Uterus (tissue), 4 donors: ENCODE data around the gene C2CD3. TPM values are rescaled to one million over a fixed set of nuclear protein-coding genes. Genes with fewer than 3 reads are reported as not detected.
"Not testable (repeated sequence)": the region's sequence is repeated elsewhere in the genome, so short reads cannot be mapped to it uniquely, and the experiment has no call there.

Experiments used
- DNase-seq, 2 donors: peaks; one replicate each; pipeline ENCODE4 v3.0.0-alpha.2; 2019 to 2020
- H3K27ac ChIP-seq, 2 donors: fragments of 200-600 bp; sonication (generic); 1 replicate in 1 of 2; 2 replicates in 1 of 2; pipeline ENCODE4 v1.5.1; 2016 to 2018
- H3K27me3 ChIP-seq, 2 donors: fragments of 200-600 bp; sonication (generic); one replicate each; pipeline ENCODE4 v1.5.1; 2018 to 2019; ENCODE audit warnings: control low read depth in 1 of 2
- H3K36me3 ChIP-seq, 2 donors: fragments of 200-600 bp; sonication (generic); one replicate each; pipeline ENCODE4 v1.5.1; 2019; ENCODE audit warnings: control low read depth in 1 of 2
- H3K4me1 ChIP-seq, 2 donors: fragments of 200-600 bp; sonication (generic); one replicate each; pipeline ENCODE4 v1.5.1; 2018 to 2019; ENCODE audit warnings: control low read depth in 1 of 2
- H3K4me3 ChIP-seq, 2 donors: fragments of 200-600 bp; sonication (generic); 1 replicate in 1 of 2; 2 replicates in 1 of 2; pipeline ENCODE4 v1.5.1; 2018 to 2019; ENCODE audit warnings: mild to moderate bottlenecking in 1 of 2
- H3K9me3 ChIP-seq, 2 donors: fragments of 200-600 bp; sonication (generic); one replicate each; pipeline ENCODE4 v1.5.1; 2019; ENCODE audit warnings: control low read depth in 1 of 2
- CTCF ChIP-seq, 4 experiments: fragments of 200-600 bp in 2 of 4; fragments of 450-650 bp in 2 of 4; sonication (generic) in 2 of 4; IDR thresholded peaks; one replicate each; pipeline ENCODE4 v1.5.1; 2016 to 2019; ENCODE audit warnings: antibody characterized with exemption in 4 of 4, mild to moderate bottlenecking in 2 of 4, moderate library complexity in 1 of 4
- POLR2A ChIP-seq, 2 donors: fragments of 450-650 bp; IDR thresholded peaks; one replicate each; pipeline ENCODE4 v1.6.1; 2016; ENCODE audit warnings: antibody characterized with exemption in 2 of 2, mild to moderate bottlenecking in 1 of 2, moderate library complexity in 1 of 2
- intact Hi-C: fragments of 100-400 bp; cut with DNase I; formaldehyde crosslinking; loops from one replicate; pipeline ENCODE4 v1.15.1; 2023; ENCODE audit warnings: low total_unique reads
- total RNA-seq, 4 donors: library from RNA; depleted of rRNA in 3 of 4; stranded (reverse); fragments of >200 nt in 3 of 4; gene quantifications; one replicate each; pipeline versions ENCODE4 v1.1.0 to v1.2.4, GENCODE V29; 2014 to 2023
- donor health status: DM: yes; HTN: yes; CAD: no.

Gene C2CD3
- total RNA-seq, 4 donors from 2014 or later: 22.5 to 347 (median 29.5) TPM

- Histone ChIP-seq H3K27ac (no peak overlapping the region), H3K36me3 (no peaks in the 10 kb centered on the region), H3K4me1 (no peaks in the 10 kb centered on the region), H3K4me3 (no peak overlapping the region), H3K9me3 (no peaks in the 10 kb centered on the region), H3K27me3 (no peaks in the 10 kb centered on the region)
- intact Hi-C loops: no loop called here
- no peak for DNase-seq
- TF ChIP-seq CTCF (IDR thresholded peaks at IDR 0.05) (no peak), POLR2A (IDR thresholded peaks at IDR 0.05) (no peak)
Observed at GRCh38 chr11:73989156-73989555, 181.6 kb downstream of the C2CD3 start.

- intact Hi-C loops: no loop called here
- no peaks in the 10 kb centered on the region for H3K4me1 ChIP-seq
- no peak for TF ChIP-seq CTCF (IDR thresholded peaks at IDR 0.05)
- no peak for TF ChIP-seq POLR2A (IDR thresholded peaks at IDR 0.05)
- H3K27ac ChIP-seq: no peak overlapping the region
- H3K4me3 ChIP-seq: no peak overlapping the region
- no peak for DNase-seq
- H3K9me3 ChIP-seq: no peaks in the 10 kb centered on the region
- no peaks in the 10 kb centered on the region for H3K36me3 ChIP-seq
- H3K27me3 ChIP-seq: no peaks in the 10 kb centered on the region
Observed at GRCh38 chr11:73988227-73988626, 182.6 kb downstream of the C2CD3 start.

- intact Hi-C loops, H3K4me3 ChIP-seq, H3K27ac ChIP-seq, H3K36me3 ChIP-seq, DNase-seq, H3K4me1 ChIP-seq, H3K27me3 ChIP-seq, H3K9me3 ChIP-seq: not testable (repeated sequence)
Observed at GRCh38 chr11:73985661-73986060, 185.1 kb downstream of the C2CD3 start.

GRCh38 chr11:73983741-73984538 lies 186.9 kb downstream of the C2CD3 start:
- intact Hi-C loops: no loop called here
- no peaks in the 10 kb centered on the region for H3K27me3 ChIP-seq
- TF ChIP-seq POLR2A (IDR thresholded peaks at IDR 0.05) (no peak), CTCF (IDR thresholded peaks at IDR 0.05) (no peak)
- H3K4me1 ChIP-seq: peaks cover 0 to 6% of the 10 kb centered on the region in 2 donors
- no peaks in the 10 kb centered on the region for H3K9me3 ChIP-seq
- peak overlapping the region; percentile 63 to 86 for H3K27ac ChIP-seq
- peak overlapping the region; percentile 47 to 59 for H3K4me3 ChIP-seq
- H3K36me3 ChIP-seq: no peaks in the 10 kb centered on the region
- no peak for DNase-seq

- TF ChIP-seq POLR2A (IDR thresholded peaks at IDR 0.05): peak in 1 of 2 donors; percentile 49
- no peak for TF ChIP-seq CTCF (IDR thresholded peaks at IDR 0.05)
- peak; percentile 80 to 82 for DNase-seq
- intact Hi-C loops: no loop called here
Observed at GRCh38 chr11:73982990-73983740, 187.6 kb downstream of the C2CD3 start.

More at GRCh38 chr11:73982990-73983740, 187.6 kb downstream of the C2CD3 start:
- Histone ChIP-seq H3K27ac (peak overlapping the region; percentile 63 to 86), H3K9me3 (no peaks in the 10 kb centered on the region), H3K27me3 (no peaks in the 10 kb centered on the region), H3K36me3 (no peaks in the 10 kb centered on the region), H3K4me3 (peak overlapping the region; percentile 47 to 59), H3K4me1 (peaks cover 0 to 6% of the 10 kb centered on the region in 2 donors)
